NT2/D1 (cell line): ENCODE results near the gene TUBGCP4.
A peak's percentile ranks its signal among the peaks of the same experiment; 100 is the strongest.

Source experiments
- DNase-seq: peaks from one replicate; pipeline ENCODE4 v3.0.0-alpha.2; 2011; ENCODE audit warnings: low read depth, low spot score
- H3K27me3 ChIP-seq: 2 replicates; pipeline ENCODE4 v1.6.0; 2011; ENCODE audit warnings: mild to moderate bottlenecking; ENCODE audit not compliant: insufficient read length, insufficient read depth
- H3K36me3 ChIP-seq: 2 replicates; pipeline ENCODE4 v1.6.1; 2011; ENCODE audit warnings: mild to moderate bottlenecking, low read length, mixed read lengths; ENCODE audit not compliant: insufficient read depth, insufficient read length
- H3K4me1 ChIP-seq: 2 replicates; pipeline ENCODE4 v1.5.1; 2011; ENCODE audit not compliant: insufficient read depth, insufficient read length
- H3K4me3 ChIP-seq: 2 replicates; pipeline ENCODE4 v1.5.1; 2011; ENCODE audit warnings: low read depth; ENCODE audit not compliant: insufficient read length
- H3K9ac ChIP-seq: 2 replicates; pipeline ENCODE4 v1.6.0; 2011; ENCODE audit warnings: low read depth; ENCODE audit not compliant: insufficient read length
- H3K9me3 ChIP-seq: 2 replicates; pipeline ENCODE4 v1.5.1; 2011; ENCODE audit warnings: mild to moderate bottlenecking, low read length; ENCODE audit not compliant: insufficient read depth
- SUZ12 ChIP-seq: IDR thresholded peaks from 2 replicates; pipeline ENCODE4 v1.6.1; 2011; ENCODE audit not compliant: insufficient read length, insufficient read depth; ENCODE audit errors: extremely low read depth
- YY1 ChIP-seq: IDR thresholded peaks from 2 replicates; pipeline ENCODE4 v1.6.1; 2011; ENCODE audit not compliant: insufficient read length, insufficient read depth
- ZNF274 ChIP-seq: IDR thresholded peaks from 2 replicates; pipeline ENCODE4 v1.6.1; 2011; ENCODE audit warnings: mild to moderate bottlenecking, low read depth, low read length

TUBGCP4 gene

GRCh38 chr15:43423793-43424192 lies 52.9 kb downstream of the TUBGCP4 start:
- Histone ChIP-seq H3K27me3 (no peaks in the 10 kb centered on the region), H3K9ac (no peak overlapping the region), H3K4me1 (no peaks in the 10 kb centered on the region), H3K4me3 (no peak overlapping the region), H3K36me3 (peaks cover 63% of the 10 kb centered on the region), H3K9me3 (no peaks in the 10 kb centered on the region)
- no peak for DNase-seq
- TF ChIP-seq ZNF274, result no peak
- no peak for TF ChIP-seq YY1
- TF ChIP-seq SUZ12, result no peak

- Histone ChIP-seq H3K27me3 (no peaks in the 10 kb centered on the region), H3K4me3 (no peak overlapping the region), H3K9ac (no peak overlapping the region), H3K9me3 (no peaks in the 10 kb centered on the region), H3K4me1 (no peaks in the 10 kb centered on the region), H3K36me3 (peaks cover 57% of the 10 kb centered on the region)
- DNase-seq, result no peak
- TF ChIP-seq SUZ12 (no peak), YY1 (no peak), ZNF274 (no peak)
Measured at GRCh38 chr15:43429687-43430086, 58.8 kb downstream of the TUBGCP4 start.

GRCh38 chr15:43433165-43433564 lies 62.3 kb downstream of the TUBGCP4 start:
- TF ChIP-seq ZNF274 (no peak), SUZ12 (no peak), YY1 (no peak)
- peaks cover 61% of the 10 kb centered on the region for H3K36me3 ChIP-seq

GRCh38 chr15:43433661-43434303 lies 62.9 kb downstream of the TUBGCP4 start:
- Histone ChIP-seq H3K36me3 (peaks cover 59% of the 10 kb centered on the region), H3K27me3 (no peaks in the 10 kb centered on the region), H3K4me3 (no peak overlapping the region), H3K9me3 (no peaks in the 10 kb centered on the region), H3K4me1 (no peaks in the 10 kb centered on the region), H3K9ac (no peak overlapping the region)
- DNase-seq, result no peak
- TF ChIP-seq ZNF274, result no peak
- TF ChIP-seq YY1, result no peak
- TF ChIP-seq SUZ12, result no peak

More at GRCh38 chr15:43433165-43433564, 62.3 kb downstream of the TUBGCP4 start:
- H3K9me3 ChIP-seq, result no peaks in the 10 kb centered on the region
- H3K4me3 ChIP-seq, result no peak overlapping the region
- no peaks in the 10 kb centered on the region for H3K27me3 ChIP-seq
- H3K9ac ChIP-seq, result no peak overlapping the region
- H3K4me1 ChIP-seq, result no peaks in the 10 kb centered on the region
- no peak for DNase-seq

GRCh38 chr15:43434446-43434845 lies 63.5 kb downstream of the TUBGCP4 start:
- no peak for DNase-seq
- Histone ChIP-seq H3K36me3 (peaks cover 59% of the 10 kb centered on the region), H3K9ac (no peak overlapping the region), H3K4me3 (no peak overlapping the region), H3K4me1 (no peaks in the 10 kb centered on the region), H3K9me3 (no peaks in the 10 kb centered on the region), H3K27me3 (no peaks in the 10 kb centered on the region)
- TF ChIP-seq SUZ12 (no peak), ZNF274 (no peak), YY1 (no peak)

GRCh38 chr15:43436395-43436794 lies 65.5 kb downstream of the TUBGCP4 start:
- H3K36me3 ChIP-seq, result peaks cover 53% of the 10 kb centered on the region
- no peak for DNase-seq
- H3K4me1 ChIP-seq, result no peaks in the 10 kb centered on the region
- no peaks in the 10 kb centered on the region for H3K27me3 ChIP-seq
- H3K4me3 ChIP-seq, result no peak overlapping the region
- TF ChIP-seq ZNF274 (no peak), YY1 (no peak), SUZ12 (no peak)
- H3K9me3 ChIP-seq, result no peaks in the 10 kb centered on the region
- H3K9ac ChIP-seq, result no peak overlapping the region

GRCh38 chr15:43439268-43439667 lies 68.4 kb downstream of the TUBGCP4 start:
- TF ChIP-seq ZNF274, result no peak
- TF ChIP-seq SUZ12, result no peak
- no peak for TF ChIP-seq YY1
- no peak overlapping the region for H3K9ac ChIP-seq
- H3K4me3 ChIP-seq, result no peak overlapping the region
- no peak for DNase-seq
- no peaks in the 10 kb centered on the region for H3K27me3 ChIP-seq
- H3K4me1 ChIP-seq, result no peaks in the 10 kb centered on the region
- no peaks in the 10 kb centered on the region for H3K9me3 ChIP-seq
- peaks cover 36% of the 10 kb centered on the region for H3K36me3 ChIP-seq

- no peaks in the 10 kb centered on the region for H3K27me3 ChIP-seq
- TF ChIP-seq SUZ12, result no peak
- TF ChIP-seq ZNF274, result no peak
- TF ChIP-seq YY1, result no peak
- H3K9me3 ChIP-seq, result no peaks in the 10 kb centered on the region
- H3K4me1 ChIP-seq, result no peaks in the 10 kb centered on the region
- H3K9ac ChIP-seq, result no peak overlapping the region
- no peak overlapping the region for H3K4me3 ChIP-seq
- peak; percentile 36 for DNase-seq
- H3K36me3 ChIP-seq, result peaks cover 43% of the 10 kb centered on the region
Measured at GRCh38 chr15:43440721-43441281, 69.9 kb downstream of the TUBGCP4 start.
